A673 (cell line): Measurements from ENCODE around the gene OLFM1. TPM values are rescaled to one million over a fixed set of nuclear protein-coding genes. Genes with fewer than 3 reads are reported as not detected.
A peak's percentile ranks its signal among the peaks of the same experiment; 100 is the strongest.

Experiments used
- BruUV-seq: library from RNA; stranded (reverse); fragments of 400-500 nt; replicated peaks from 2 replicates; lab custom pipeline; 2021; lab: Mats Ljungman, UMichigan
- CTCF ChIA-PET: fragments of 300-600 bp; sonication (Branson Sonifier 250); formaldehyde crosslinking; loops from one replicate; lab custom pipeline; 2022; ENCODE audit warnings: antibody characterized with exemption; lab: Charles Lee
- POLR2A ChIA-PET: fragments of 300-600 bp; sonication (Branson Sonifier 250); formaldehyde crosslinking; loops from one replicate; lab custom pipeline; 2022; ENCODE audit warnings: antibody characterized with exemption; ENCODE audit not compliant: low non-redundant PET; lab: Charles Lee
- DNase-seq: peaks from one replicate; pipeline ENCODE4 v3.0.0-alpha.2; 2015; ENCODE audit warnings: low spot score
- H3K27ac ChIP-seq: fragments of 200-600 bp; sonication (generic); 2 replicates; pipeline ENCODE4 v1.5.1; 2016; ENCODE audit warnings: mixed run types, low read depth, mild to moderate bottlenecking, mixed read lengths, antibody characterized with exemption, low read length; ENCODE audit not compliant: poor library complexity, severe bottlenecking
- H3K27me3 ChIP-seq: fragments of 200-600 bp; sonication (generic); replicated peaks from 2 replicates; pipeline ENCODE4 v1.6.1; 2017; ENCODE audit warnings: mixed run types, low read depth, mild to moderate bottlenecking, mixed read lengths, antibody characterized with exemption, low read length; ENCODE audit not compliant: insufficient read depth, poor library complexity
- H3K36me3 ChIP-seq: fragments of 200-600 bp; sonication (generic); 2 replicates; pipeline ENCODE4 v1.6.1; 2016; ENCODE audit warnings: mixed run types, mild to moderate bottlenecking, mixed read lengths, antibody characterized with exemption, low read length; ENCODE audit not compliant: insufficient read depth, poor library complexity, severe bottlenecking
- H3K4me1 ChIP-seq: fragments of 200-600 bp; sonication (generic); 2 replicates; pipeline ENCODE4 v1.6.1; 2017; ENCODE audit warnings: mixed run types, mild to moderate bottlenecking, mixed read lengths, antibody characterized with exemption, low read length; ENCODE audit not compliant: insufficient read depth, poor library complexity, severe bottlenecking
- H3K4me3 ChIP-seq: fragments of 200-600 bp; sonication (generic); 2 replicates; pipeline ENCODE4 v1.5.1; 2016; ENCODE audit warnings: low read depth, mixed run types, mild to moderate bottlenecking, mixed read lengths, low read length; ENCODE audit not compliant: poor library complexity, severe bottlenecking
- H3K9me3 ChIP-seq: fragments of 200-600 bp; sonication (generic); 2 replicates; pipeline ENCODE4 v1.6.1; 2016; ENCODE audit warnings: mixed run types, low read depth, mild to moderate bottlenecking, mixed read lengths, antibody characterized with exemption, low read length; ENCODE audit not compliant: poor library complexity, severe bottlenecking
- CTCF ChIP-seq: fragments of 300-800, 200-600 bp; sonication (generic); conservative IDR thresholded peaks from 2 replicates; pipeline ENCODE4 v1.5.1; 2017; ENCODE audit warnings: low read depth, mild to moderate bottlenecking, antibody characterized with exemption, low read length, moderate library complexity, mixed read lengths
- EZH2 ChIP-seq: fragments of 200-600 bp; sonication (generic); IDR thresholded peaks from 2 replicates; pipeline ENCODE4 v1.6.1; 2017; ENCODE audit warnings: borderline replicate concordance, low read depth, mild to moderate bottlenecking, mixed read lengths, antibody characterized with exemption, low read length; ENCODE audit not compliant: poor library complexity, severe bottlenecking
- intact Hi-C: fragments of 100-400 bp; cut with micrococcal nuclease; formaldehyde crosslinking; loops from one replicate; pipeline ENCODE4 v1.10.0; 2022; ENCODE audit not compliant: unreplicated experiment
- total RNA-seq: library from RNA; stranded (reverse); gene quantifications from 2 replicates; pipeline ENCODE4 v1.2.3, GENCODE V29; 2021

The OLFM1 gene
- total RNA-seq, 1 experiment from 2014 or later = 308 TPM

- Histone ChIP-seq H3K27ac (peak overlapping the region; percentile 83), H3K4me3 (peak overlapping the region; percentile 23), H3K27me3 (no peaks in the 10 kb centered on the region), H3K36me3 (peaks cover 68% of the 10 kb centered on the region), H3K9me3 (no peaks in the 10 kb centered on the region), H3K4me1 (peaks cover 67% of the 10 kb centered on the region)
- ChIA-PET POLR2A (no interaction called here), CTCF (no interaction called here)
- no peak for DNase-seq
- intact Hi-C loops = no loop called here
- no TSS peak for BruUV-seq
- no peak for TF ChIP-seq CTCF
- TF ChIP-seq EZH2 = no peak
These were observed 5.6 kb downstream of the OLFM1 start for GRCh38 chr9:135093111-135093510.

DNA sequence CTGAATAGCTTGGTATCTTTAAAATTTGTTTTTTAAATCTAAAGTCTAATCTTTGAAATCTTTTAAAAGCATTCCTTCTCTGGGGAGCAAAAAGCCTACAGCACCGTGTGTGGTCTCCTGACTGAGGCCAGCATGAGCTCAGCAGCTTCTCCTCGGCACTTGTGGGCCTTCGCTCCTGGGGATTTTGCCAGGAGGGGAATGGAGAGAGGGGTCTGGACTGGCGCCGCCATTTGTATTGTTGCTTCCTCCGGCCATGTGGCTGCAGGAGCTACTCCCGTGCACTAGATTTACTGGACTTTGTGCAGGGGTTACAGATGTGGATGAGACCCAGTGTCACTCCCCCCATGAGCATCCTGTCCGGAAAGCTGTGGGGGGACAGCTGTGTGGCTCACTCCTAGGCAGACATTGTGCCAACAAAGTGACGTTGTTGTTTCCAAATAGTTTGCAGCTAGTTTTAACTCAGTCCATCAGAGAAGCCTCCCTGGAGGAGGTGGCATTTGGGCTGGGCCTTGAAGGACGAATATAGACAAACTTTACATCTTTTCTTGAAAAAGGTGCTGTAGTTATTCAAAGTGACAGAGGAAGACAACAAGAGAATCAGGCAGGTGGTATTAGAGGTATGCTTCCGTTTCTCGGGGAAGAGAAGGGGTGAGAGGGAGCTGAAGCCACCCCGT lies 6.6 kb downstream of the OLFM1 start:
- POLR2A ChIA-PET = interaction anchor here (0.6 kb wide), 1 partner anchor 855 kb away, joined by 5 read pairs; no protein-coding TSS in a partner anchor
- TF ChIP-seq EZH2 = no peak
- no peak for TF ChIP-seq CTCF
- intact Hi-C loops = loop anchor here (2.0 kb wide), 1 partner anchor 247 kb away; no protein-coding TSS in a partner anchor

DNA sequence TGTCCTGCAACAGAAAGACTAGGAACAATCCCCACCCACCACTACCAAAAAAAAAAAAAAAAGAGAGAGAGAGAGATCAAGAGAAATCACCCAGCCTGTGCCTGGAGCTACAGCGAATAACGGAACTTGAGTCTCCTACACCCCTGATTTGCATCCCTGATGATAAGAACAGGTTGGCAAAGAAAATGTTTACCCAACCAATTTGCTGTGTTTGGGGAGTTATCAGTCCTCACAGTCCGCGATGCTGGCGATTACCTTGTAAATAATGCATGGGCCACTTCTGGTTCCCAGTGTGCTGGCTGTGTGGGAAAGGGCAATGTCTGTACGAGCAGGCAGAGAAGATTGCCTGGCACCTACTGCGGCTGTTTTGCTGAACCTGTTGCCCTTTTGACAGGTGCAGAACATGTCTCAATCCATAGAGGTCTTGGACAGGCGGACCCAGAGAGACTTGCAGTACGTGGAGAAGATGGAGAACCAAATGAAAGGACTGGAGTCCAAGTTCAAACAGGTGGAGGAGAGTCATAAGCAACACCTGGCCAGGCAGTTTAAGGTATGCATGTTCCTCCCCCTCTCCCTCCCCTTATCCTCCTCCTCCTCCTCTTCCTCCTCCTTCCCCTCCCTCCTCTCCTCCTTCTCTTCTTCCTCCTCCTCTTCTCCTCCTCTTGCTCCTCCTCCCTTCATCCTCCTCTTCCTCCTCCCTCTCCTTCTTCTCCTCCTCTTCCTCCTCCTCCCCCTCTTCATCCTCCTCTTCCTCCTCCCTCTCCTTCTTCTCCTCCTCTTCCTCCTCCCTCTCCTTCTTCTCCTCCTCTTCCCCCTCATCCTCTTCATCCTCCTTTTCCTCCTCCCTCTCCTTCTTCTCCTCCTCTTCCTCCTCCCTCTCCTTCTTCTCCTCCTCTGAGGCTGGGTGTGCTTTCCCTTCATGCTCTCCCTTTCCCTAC lies 8.3 kb downstream of the OLFM1 start:
- peak overlapping the region; percentile 13 for H3K4me3 ChIP-seq
- no peaks in the 10 kb centered on the region for H3K9me3 ChIP-seq
- no TSS peak for BruUV-seq
- ChIA-PET CTCF (interaction anchor here (1.0 kb wide), 1 partner anchor 10 kb away, joined by 4 read pairs; no protein-coding TSS in a partner anchor), POLR2A (interaction anchor here (0.6 kb wide), 2 partner anchors 56 to 71 kb away, joined by 3 to 5 read pairs; no protein-coding TSS in a partner anchor)
- peaks cover 57% of the 10 kb centered on the region for H3K4me1 ChIP-seq
- TF ChIP-seq EZH2 (no peak), CTCF (no peak)
- H3K27ac ChIP-seq = peak overlapping the region; percentile 83
- intact Hi-C loops = loop anchor here (2.0 kb wide), 1 partner anchor 245 kb away; no protein-coding TSS in a partner anchor
- DNase-seq = peak; percentile 51
- peaks cover 83% of the 10 kb centered on the region for H3K36me3 ChIP-seq
- H3K27me3 ChIP-seq = no peaks in the 10 kb centered on the region

More for the DNA sequence above, 6.6 kb downstream of the OLFM1 start:
- H3K9me3 ChIP-seq = no peaks in the 10 kb centered on the region
- BruUV-seq = no TSS peak
- peaks cover 73% of the 10 kb centered on the region for H3K4me1 ChIP-seq
- CTCF ChIA-PET = no interaction called here
- peak overlapping the region; percentile 83 for H3K27ac ChIP-seq
- DNase-seq = peak; percentile 60
- peak overlapping the region; percentile 23 for H3K4me3 ChIP-seq
- peaks cover 77% of the 10 kb centered on the region for H3K36me3 ChIP-seq
- H3K27me3 ChIP-seq = no peaks in the 10 kb centered on the region
